Fibroblast of villous mesenchyme (primary cell): Measurements from ENCODE around the gene SRL. TPM values are rescaled to one million over a fixed set of nuclear protein-coding genes. Genes with fewer than 3 reads are reported as not detected.

Source experiments
- DNase-seq: peaks from one replicate; pipeline ENCODE4 v3.0.0-alpha.2; 2010; ENCODE audit warnings: low read depth
- H3K4me3 ChIP-seq: 2 replicates; pipeline ENCODE4 v1.5.1; 2011; ENCODE audit warnings: low read depth, mild to moderate bottlenecking, low read length
- total RNA-seq: library from RNA; depleted of rRNA; stranded (reverse); fragments of >200 nt; gene quantifications from 2 replicates; pipeline ENCODE4 v1.2.3, GENCODE V29; 2012
- TF ChIP-seq, protein P1 (sequence below): IDR thresholded peaks from 2 replicates; pipeline ENCODE4 v1.5.1; 2012; ENCODE audit warnings: low read depth, mild to moderate bottlenecking, low read length; ENCODE audit not compliant: insufficient read depth

Gene SRL
- total RNA-seq, 1 donor: 0.43 TPM

DNA sequence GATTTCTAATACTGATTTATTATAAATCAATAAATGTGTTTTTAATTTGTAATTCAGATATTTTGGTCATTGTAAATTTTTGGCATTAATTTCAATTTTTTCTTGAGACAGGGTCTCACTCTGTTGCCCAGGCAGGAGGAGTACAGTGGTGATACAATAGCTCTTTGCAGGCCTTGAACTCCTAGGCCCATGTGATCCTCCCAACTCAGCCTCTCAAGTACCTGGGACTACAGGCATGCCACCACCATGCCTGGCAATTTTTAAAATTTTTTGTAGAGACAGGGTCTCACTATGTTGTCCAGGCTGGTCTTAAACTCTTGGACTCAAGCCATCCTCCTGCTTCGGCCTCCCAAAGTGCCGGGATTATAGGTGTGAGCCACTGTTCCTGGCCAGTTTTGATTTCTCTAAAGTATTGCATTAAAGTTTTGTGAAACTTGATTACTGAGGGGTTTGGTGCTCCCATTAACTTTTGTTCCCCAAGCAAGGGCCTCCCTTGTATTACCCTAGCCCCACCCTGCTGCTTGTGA lies 36.2 kb upstream of the SRL start:
- TF ChIP-seq, protein P1, sequence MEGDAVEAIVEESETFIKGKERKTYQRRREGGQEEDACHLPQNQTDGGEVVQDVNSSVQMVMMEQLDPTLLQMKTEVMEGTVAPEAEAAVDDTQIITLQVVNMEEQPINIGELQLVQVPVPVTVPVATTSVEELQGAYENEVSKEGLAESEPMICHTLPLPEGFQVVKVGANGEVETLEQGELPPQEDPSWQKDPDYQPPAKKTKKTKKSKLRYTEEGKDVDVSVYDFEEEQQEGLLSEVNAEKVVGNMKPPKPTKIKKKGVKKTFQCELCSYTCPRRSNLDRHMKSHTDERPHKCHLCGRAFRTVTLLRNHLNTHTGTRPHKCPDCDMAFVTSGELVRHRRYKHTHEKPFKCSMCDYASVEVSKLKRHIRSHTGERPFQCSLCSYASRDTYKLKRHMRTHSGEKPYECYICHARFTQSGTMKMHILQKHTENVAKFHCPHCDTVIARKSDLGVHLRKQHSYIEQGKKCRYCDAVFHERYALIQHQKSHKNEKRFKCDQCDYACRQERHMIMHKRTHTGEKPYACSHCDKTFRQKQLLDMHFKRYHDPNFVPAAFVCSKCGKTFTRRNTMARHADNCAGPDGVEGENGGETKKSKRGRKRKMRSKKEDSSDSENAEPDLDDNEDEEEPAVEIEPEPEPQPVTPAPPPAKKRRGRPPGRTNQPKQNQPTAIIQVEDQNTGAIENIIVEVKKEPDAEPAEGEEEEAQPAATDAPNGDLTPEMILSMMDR: no peak

DNA sequence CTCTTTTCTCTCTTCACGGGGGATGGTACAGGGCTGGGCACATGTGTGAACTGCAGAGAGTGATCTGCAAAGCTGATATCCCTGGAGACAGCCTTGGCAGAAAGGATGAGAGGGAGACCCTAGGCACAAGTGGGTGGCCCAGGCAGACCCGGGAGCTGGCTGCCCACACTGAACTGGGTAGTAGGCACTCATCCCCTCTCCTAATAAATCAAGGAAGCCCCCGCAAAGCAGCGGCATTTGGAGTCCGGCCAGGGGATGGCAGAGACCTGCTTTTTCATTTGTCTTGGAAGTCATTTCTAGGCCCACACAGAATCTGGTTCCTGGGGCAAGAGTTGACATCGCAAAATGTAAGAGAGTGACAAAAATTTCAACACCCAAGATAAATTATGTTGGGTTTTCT lies 34.0 kb upstream of the SRL start:
- H3K4me3 ChIP-seq: no peak overlapping the region
- TF ChIP-seq, protein P1: no peak
- DNase-seq: no peak

More for the DNA sequence above, 36.2 kb upstream of the SRL start:
- DNase-seq: no peak
- H3K4me3 ChIP-seq: no peak overlapping the region

DNA sequence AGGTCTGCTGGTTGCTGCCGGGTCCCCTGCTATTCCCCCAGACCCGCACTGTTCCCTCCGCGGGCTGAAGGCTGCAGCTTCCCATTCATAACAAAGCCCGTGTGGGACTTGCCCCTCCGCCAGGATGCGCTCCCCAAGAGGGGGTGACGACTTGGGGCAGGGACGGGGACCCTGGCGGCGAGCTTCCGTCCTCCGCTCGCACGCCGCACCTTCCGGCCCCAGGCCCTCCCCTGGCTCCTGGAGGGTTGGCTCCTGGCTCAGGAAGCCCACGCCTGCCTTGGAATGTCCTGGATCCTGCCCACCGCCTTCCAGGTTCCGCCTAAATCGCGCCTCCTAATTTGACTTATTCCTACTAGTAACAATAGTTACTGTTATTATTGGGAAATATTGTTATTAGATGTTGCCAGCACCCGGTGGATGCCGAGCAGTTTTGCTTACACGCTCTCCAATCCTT lies 32.0 kb upstream of the SRL start:
- H3K4me3 ChIP-seq: peak overlapping the region; percentile 86
- TF ChIP-seq, protein P1: peak; percentile 36
- DNase-seq: peak; percentile 50

DNA sequence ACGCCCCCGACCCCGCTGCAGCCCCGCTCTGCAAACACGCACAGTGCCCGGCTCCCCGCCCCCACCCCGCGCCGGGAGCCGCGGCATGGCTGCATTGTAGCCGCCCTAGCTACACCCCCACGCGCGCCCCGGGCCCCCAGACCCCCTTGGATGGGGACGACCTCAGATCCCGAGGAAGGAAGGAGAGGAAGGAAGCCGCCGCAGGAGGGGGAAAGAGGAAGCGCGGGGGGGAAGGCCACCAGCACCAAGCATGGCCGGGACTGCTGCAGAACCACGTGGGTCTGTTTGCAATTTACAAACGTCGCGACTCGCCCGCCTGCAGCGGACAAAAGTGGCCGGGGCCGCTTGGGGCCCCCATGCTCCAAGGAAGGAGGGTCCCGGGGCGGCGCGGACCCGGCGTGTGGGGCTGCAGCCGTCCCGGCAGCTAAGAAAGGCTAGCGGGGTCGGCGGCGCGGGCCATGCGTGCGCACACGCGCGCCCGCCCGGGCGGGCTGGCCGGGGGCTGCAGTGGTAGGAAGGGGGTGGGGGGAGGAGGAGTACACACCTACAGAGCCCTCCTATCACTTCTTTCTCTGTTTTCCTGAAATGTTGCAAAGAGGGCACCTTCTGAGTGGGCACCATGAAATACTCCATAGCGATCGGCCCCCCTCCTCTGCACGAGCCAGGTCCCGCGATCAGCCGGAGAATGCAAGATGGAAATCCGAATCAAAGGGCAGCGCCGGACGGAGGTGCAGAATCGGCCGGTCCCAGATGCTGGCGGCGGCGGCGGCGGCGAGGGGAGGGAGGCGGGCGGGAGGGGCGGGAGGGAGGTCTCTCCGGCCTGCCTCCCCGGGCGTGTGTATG lies 30.5 kb upstream of the SRL start:
- peak overlapping the region; percentile 86 for H3K4me3 ChIP-seq
- TF ChIP-seq, protein P1: no peak
- DNase-seq: peak; percentile 34

DNA sequence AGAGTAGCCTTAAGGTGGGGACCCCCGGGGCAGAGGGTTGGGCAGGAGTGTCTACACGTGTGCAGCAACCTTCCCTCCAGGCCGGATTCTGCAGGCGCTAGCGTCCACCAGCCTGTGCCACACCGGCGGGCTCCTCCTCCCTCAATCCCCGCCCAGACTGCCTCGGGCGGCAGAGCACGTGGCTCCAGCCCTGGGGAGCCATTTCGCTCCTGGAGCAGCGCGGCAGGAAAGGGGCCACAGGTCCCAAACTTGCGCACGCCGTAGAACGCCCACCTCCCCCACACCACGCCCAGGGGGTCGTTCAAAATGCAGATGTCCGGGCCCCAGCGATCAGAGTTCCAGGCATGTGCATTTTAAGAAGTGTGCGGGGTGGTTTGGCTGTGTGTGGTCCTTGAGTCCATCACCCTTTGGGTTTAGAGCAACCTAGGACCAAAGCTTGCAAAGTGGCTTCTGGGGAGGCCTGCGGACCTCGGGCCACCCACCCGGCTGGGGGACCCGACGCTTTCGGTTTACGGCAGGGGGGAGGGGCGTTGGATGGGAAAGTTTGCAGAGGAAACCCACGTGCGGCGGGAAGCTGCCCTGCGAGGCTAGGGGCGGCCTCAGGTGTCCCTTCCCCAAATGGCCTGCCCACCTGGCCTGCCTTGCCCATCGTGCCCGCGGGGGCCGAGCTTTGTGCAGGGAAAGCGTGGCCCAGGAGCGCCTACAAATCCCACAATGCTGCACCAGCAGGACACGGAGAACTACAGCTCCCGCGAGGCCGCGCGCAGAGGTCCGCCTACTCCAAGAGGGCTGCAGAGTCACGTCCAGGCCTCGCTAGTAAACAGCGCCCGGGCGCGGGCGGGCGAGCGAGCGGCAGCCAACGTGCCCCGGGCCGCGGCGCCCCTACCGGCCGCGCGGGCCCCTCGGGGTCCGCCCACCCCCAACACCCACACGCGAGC lies 29.6 kb upstream of the SRL start:
- peak overlapping the region; percentile 86 for H3K4me3 ChIP-seq
- TF ChIP-seq, protein P1: no peak
- DNase-seq: peak; percentile 90

DNA sequence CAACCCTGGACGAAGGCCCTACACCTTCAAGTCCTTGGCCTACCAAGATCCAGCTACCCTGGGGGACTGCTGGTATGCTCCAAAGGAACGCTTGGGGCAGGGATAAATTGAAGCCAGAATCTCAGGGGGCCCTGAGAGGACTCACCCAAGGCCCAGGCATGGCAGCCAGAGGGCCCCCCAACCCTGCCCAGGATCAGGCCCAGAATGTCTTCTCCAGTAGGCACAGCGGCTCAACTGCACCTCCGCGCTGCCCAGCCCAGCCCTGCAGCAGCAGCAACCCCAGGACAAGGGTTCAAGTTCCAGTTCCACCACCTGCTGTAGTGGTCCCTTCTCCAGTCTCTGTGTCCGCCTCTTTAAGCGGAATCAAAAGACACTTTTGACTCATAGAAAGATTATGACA lies 28.7 kb upstream of the SRL start:
- TF ChIP-seq, protein P1: no peak
- no peak overlapping the region for H3K4me3 ChIP-seq

More for the DNA sequence above, 28.7 kb upstream of the SRL start:
- DNase-seq: no peak
